ENCODE data around the gene JMY. TPM values are rescaled to one million over a fixed set of nuclear protein-coding genes. Genes with fewer than 3 reads are reported as not detected.

Gene JMY
- total and polyA plus RNA-seq, 12 donors = 1.4 to 18.1 (median 13.3) TPM

DNA sequence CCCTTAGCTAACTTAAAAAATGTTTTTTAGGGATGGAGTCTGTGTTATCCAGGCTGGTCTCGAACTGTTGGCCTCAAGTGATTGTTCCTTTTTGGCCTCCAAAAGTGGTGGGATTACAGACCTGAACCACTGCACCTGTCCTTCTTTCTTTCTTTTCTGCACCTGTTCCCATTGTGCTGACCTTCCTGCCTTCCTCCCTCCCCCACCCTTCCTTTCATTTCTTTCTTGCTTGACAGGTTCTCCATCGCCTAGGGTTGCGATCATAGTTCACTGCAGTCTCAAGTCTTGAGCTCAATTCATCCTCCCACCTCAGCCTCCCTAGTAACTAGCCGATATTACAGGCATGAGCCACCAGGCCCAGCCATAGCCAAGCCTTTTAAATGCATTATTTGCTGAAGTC, 20.6 kb downstream of the JMY start:
- TF ChIP-seq, protein P1, sequence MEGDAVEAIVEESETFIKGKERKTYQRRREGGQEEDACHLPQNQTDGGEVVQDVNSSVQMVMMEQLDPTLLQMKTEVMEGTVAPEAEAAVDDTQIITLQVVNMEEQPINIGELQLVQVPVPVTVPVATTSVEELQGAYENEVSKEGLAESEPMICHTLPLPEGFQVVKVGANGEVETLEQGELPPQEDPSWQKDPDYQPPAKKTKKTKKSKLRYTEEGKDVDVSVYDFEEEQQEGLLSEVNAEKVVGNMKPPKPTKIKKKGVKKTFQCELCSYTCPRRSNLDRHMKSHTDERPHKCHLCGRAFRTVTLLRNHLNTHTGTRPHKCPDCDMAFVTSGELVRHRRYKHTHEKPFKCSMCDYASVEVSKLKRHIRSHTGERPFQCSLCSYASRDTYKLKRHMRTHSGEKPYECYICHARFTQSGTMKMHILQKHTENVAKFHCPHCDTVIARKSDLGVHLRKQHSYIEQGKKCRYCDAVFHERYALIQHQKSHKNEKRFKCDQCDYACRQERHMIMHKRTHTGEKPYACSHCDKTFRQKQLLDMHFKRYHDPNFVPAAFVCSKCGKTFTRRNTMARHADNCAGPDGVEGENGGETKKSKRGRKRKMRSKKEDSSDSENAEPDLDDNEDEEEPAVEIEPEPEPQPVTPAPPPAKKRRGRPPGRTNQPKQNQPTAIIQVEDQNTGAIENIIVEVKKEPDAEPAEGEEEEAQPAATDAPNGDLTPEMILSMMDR (IDR thresholded peaks at IDR 0.05) = no peak
- Histone ChIP-seq H3K4me1 (peaks cover 0 to 24% (median 8%) of the 10 kb centered on the region in 9 donors), H3K9me3 (peaks cover 0 to 5% (median 0%) of the 10 kb centered on the region in 11 donors), H3K4me3 (no peak overlapping the region), H3K27ac (no peak overlapping the region), H3K27me3 (no peaks in the 10 kb centered on the region), H3K36me3 (no peaks in the 10 kb centered on the region)
- intact Hi-C loops (cut with DNase I) = no loop called here
- DNase-seq (no peak), ATAC-seq (no peak)
- 94 to 97% methylated on average over 4 of the region's 4 CpGs for WGBS, 2 donors

DNA sequence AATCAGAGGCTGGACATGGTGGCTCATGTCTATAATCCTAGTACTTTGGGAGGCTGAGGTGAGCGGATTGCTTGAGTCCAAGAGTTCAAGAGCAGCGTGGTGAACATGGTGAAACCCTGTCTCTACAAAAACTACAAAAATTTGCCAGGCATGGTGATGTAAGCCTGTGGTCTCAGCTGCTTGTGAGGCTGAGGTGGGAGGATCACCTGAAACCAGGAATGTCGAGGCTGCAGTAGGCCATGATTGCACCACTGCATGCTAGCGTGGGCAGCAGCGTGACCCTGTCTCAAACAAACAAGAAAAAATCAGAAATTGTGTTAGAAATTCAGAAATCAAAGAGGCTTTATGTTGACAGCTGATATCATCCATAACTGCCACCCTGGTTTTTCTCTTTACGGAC, 21.4 kb downstream of the JMY start:
- TF ChIP-seq, protein P1 (IDR thresholded peaks at IDR 0.05) = no peak

DNA sequence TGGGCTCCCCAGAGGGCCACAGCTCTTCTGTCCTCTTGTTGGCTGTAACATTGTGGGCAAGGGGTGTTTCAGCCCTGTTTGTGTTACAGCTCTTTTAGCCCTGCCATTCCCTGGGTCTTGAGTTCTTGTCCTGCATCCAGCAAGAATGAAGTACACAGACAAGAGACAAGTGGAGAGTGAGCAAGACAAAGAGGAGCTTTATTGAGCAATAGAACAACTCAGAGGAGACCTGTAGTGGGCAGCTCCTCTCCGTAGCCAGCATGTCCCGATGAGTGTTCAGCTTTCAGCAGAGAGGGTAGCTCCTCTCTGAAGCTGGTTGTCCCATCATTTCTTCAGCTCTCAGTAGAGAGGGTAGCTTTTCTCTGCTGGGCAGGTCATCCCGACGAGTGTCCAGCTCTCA, 22.9 kb downstream of the JMY start:
- H3K4me3 ChIP-seq = no peak overlapping the region
- no peak overlapping the region for H3K27ac ChIP-seq
- TF ChIP-seq, protein P1 (IDR thresholded peaks at IDR 0.05) = no peak
- peaks cover 0 to 24% (median 8%) of the 10 kb centered on the region in 9 donors for H3K4me1 ChIP-seq
- intact Hi-C loops (cut with DNase I) = no loop called here
- no peaks in the 10 kb centered on the region for H3K27me3 ChIP-seq
- 95 to 96% methylated on average over 4 of the region's 4 CpGs for WGBS, 2 donors
- no peaks in the 10 kb centered on the region for H3K9me3 ChIP-seq
- DNase-seq (no peak), ATAC-seq (peak in 2 of 8 donors; percentile 6 to 14)
- H3K36me3 ChIP-seq = peaks cover 0 to 5% (median 0%) of the 10 kb centered on the region in 9 donors

More for the DNA sequence above, 21.4 kb downstream of the JMY start:
- no peaks in the 10 kb centered on the region for H3K36me3 ChIP-seq
- no peaks in the 10 kb centered on the region for H3K27me3 ChIP-seq
- no peak for DNase-seq
- 96 to 97% methylated on average over 6 of the region's 6 CpGs for WGBS, 2 donors
- H3K27ac ChIP-seq = no peak overlapping the region
- intact Hi-C loops (cut with DNase I) = no loop called here
- ATAC-seq = no peak
- no peak overlapping the region for H3K4me3 ChIP-seq
- H3K9me3 ChIP-seq = peaks cover 0 to 4% (median 0%) of the 10 kb centered on the region in 11 donors
- H3K4me1 ChIP-seq = peaks cover 0 to 24% (median 8%) of the 10 kb centered on the region in 9 donors

DNA sequence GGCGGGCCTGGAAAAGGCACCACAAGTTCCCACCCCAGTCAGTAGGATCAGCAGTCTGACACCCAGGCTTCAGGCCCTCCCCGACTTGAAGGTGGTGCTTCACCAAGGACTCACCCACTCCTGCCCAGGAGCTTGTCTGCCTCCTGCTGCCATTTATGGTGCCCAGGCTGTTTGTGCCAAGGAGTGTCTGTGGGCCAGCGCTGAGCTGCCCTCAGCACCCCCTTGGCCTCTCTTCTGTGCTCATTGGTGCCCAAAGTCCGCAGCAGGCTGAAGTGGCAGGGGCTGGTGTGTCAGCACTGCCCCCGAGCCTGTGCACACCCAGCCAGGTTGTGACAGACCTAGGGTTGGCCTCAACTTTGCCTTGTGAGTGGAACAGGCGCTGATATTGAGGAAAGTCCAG, 23.5 kb downstream of the JMY start:
- H3K27me3 ChIP-seq = no peaks in the 10 kb centered on the region
- H3K4me1 ChIP-seq = peaks cover 0 to 24% (median 8%) of the 10 kb centered on the region in 9 donors
- intact Hi-C loops (cut with DNase I) = no loop called here
- no peak overlapping the region for H3K4me3 ChIP-seq
- TF ChIP-seq, protein P1 (IDR thresholded peaks at IDR 0.05) = no peak
- H3K9me3 ChIP-seq = no peaks in the 10 kb centered on the region
- H3K27ac ChIP-seq = no peak overlapping the region
- peak in 7 of 8 donors; percentile 16 to 72 (median 45) for ATAC-seq
- WGBS, 2 donors = 86 to 91% methylated on average over 6 of the region's 6 CpGs
- H3K36me3 ChIP-seq = peaks cover 0 to 7% (median 0%) of the 10 kb centered on the region in 9 donors
- DNase-seq = no peak
